ENCODE data around the gene SLC46A1.

Gene SLC46A1

DNA sequence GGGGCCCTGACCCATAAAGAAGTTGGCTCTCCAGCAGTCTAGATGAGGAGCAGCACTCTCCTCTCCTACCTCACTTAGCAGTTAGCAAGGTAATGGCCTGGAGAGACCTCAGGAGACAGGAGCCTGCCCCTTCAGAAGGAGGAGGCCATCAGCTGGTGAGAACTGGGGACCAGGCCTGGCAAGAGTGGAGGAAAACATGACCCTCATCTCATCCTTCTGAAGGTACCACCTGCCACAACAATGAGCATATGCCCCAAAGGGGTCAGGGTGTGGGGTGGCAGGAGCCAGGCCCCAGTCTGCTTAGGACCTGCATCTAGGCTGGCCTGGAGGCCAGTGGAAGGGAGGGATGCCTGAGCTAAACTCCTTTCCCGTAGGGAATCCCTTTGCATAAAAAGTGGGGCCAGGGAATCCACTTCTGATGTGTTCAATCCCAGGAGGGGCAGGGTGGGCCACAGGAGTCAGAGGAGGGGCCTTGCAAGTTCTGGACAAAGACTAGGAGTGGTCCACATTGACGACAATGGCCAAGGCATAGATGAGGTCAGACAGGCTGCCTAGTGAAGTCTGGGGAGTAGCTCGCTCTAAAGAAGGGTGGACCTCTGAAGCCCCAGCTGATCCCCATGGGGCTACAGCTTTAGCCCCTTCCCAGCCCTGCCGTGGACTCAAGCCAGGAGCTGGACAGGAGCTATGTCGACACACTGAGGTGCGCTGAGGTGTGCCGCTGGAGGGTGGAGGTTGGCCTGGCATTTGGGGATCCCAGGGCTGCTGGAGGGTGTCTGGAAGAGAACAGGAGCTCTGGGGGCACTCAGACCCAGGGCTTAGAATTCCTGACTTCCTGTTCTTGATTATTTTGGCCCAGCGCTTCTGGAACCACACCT lies 42.0 kb downstream of the SLC46A1 start:
- peaks cover 6% of the 10 kb centered on the region for H3K36me3 ChIP-seq (ENCODE audit: control insufficient read depth, insufficient read depth, low read length)
- no peaks in the 10 kb centered on the region for H3K4me1 ChIP-seq (ENCODE audit: control insufficient read depth, insufficient read depth, low read length)
- no peak overlapping the region for H3K4me3 ChIP-seq (ENCODE audit: low read length)
- no peaks in the 10 kb centered on the region for H3K27me3 ChIP-seq (ENCODE audit: control insufficient read depth, insufficient read depth, low read length)
- no peaks in the 10 kb centered on the region for H3K9me3 ChIP-seq (ENCODE audit: control insufficient read depth, low read length)
- no peak overlapping the region for H3K9ac ChIP-seq (ENCODE audit: low read length)

DNA sequence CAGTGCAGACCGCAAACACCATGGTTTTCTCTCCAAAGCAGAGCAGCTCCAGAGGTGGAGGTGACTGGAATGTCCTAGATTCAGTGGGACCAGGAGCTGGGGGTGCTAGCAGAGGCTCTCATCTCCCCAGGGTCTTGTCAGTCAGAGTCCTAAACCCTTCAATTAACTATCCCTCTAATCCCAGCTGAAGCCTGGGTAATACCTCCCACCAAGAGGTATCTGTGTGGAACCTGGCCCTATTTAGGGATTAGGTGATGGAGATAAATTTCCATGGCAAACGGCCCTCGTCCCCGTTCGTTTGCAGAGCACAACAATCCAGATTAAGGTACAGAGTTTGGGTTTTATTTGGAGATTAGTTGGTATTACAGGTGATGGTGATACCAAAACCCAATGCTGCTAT lies 42.8 kb downstream of the SLC46A1 start:
- H3K4me1 ChIP-seq (ENCODE audit: control insufficient read depth, insufficient read depth, low read length) = peaks cover 4% of the 10 kb centered on the region
- no peaks in the 10 kb centered on the region for H3K9me3 ChIP-seq (ENCODE audit: control insufficient read depth, low read length)
- no peak overlapping the region for H3K9ac ChIP-seq (ENCODE audit: low read length)
- H3K36me3 ChIP-seq (ENCODE audit: control insufficient read depth, insufficient read depth, low read length) = peaks cover 6% of the 10 kb centered on the region
- no peaks in the 10 kb centered on the region for H3K27me3 ChIP-seq (ENCODE audit: control insufficient read depth, insufficient read depth, low read length)
- H3K4me3 ChIP-seq (ENCODE audit: low read length) = no peak overlapping the region

DNA sequence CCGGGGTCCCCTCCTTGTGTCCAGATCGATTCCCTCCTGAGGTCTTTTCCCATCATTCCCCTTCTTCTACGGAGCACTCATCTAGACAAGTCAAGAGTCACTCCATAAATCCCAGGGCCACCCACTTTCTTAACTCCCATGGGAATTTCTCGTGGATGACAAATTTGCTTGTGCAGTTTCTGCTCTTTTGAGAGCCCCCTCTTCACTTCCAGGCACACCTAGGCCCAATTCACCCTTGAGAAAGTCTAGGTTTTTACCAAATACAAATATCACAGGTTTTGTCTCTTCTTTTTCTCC lies 48.2 kb downstream of the SLC46A1 start:
- Histone ChIP-seq H3K9ac (ENCODE audit: low read length) (peak overlapping the region; percentile 96), H3K9me3 (ENCODE audit: control insufficient read depth, low read length) (no peaks in the 10 kb centered on the region), H3K36me3 (ENCODE audit: control insufficient read depth, insufficient read depth, low read length) (peaks cover 17% of the 10 kb centered on the region)

DNA sequence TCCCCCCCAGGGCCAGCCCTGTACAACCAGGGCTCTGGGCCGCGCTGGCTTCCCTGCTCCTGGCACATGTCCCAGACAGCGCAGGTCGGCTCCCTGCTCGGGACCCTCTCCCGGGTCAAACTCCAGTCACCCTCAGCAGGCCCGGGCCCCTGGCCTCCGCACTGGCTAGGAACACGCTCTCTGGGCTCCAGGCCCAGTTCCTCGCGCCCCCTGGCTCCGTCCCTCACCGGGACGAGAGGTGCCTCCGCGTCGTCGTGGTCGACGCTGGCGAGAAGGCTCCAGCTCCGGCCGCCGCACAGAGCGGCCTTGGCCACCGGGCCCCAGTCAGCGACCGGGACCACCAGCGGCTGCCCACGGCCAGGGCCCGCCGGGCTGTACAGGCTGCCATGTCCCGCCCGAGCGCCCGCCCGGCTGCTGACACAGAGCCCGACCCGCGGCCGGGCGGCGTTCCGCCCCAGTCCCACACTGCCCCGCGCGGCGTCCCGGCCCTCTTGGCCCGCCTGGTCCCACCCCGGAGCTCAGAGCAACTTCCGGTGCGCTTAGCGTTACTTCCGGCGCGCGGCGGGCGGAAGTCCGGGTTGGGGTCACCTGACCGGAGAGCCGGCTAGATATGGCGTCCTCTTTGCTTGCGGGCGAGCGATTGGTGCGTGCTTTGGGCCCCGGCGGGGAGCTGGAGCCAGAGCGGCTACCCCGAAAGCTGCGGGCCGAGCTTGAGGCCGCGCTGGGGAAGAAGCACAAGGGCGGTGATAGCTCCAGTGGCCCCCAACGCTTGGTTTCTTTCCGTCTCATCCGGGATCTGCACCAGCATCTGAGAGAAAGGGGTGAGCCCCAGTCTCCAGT lies 48.7 kb downstream of the SLC46A1 start, which contains the start of gene POLDIP2:
TSS of gene POLDIP2 (minus strand) at position 467 of the 840 bp plus-strand sequence. CDS start at position 388, 79 bp downstream.
- H3K36me3 ChIP-seq (ENCODE audit: control insufficient read depth, insufficient read depth, low read length) = peaks cover 19% of the 10 kb centered on the region
- H3K4me1 ChIP-seq (ENCODE audit: control insufficient read depth, insufficient read depth, low read length) = peaks cover 13% of the 10 kb centered on the region
- no peaks in the 10 kb centered on the region for H3K27me3 ChIP-seq (ENCODE audit: control insufficient read depth, insufficient read depth, low read length)
- peak within 1 kb of the TSS; percentile 96 for H3K9ac ChIP-seq (ENCODE audit: low read length)
- H3K4me3 ChIP-seq (ENCODE audit: low read length) = peak within 1 kb of the TSS; percentile 80
- H3K9me3 ChIP-seq (ENCODE audit: control insufficient read depth, low read length) = no peaks in the 10 kb centered on the region

More for the DNA sequence above, 48.2 kb downstream of the SLC46A1 start:
- H3K4me3 ChIP-seq (ENCODE audit: low read length) = peak overlapping the region; percentile 80
- H3K27me3 ChIP-seq (ENCODE audit: control insufficient read depth, insufficient read depth, low read length) = no peaks in the 10 kb centered on the region
- H3K4me1 ChIP-seq (ENCODE audit: control insufficient read depth, insufficient read depth, low read length) = peaks cover 13% of the 10 kb centered on the region

DNA sequence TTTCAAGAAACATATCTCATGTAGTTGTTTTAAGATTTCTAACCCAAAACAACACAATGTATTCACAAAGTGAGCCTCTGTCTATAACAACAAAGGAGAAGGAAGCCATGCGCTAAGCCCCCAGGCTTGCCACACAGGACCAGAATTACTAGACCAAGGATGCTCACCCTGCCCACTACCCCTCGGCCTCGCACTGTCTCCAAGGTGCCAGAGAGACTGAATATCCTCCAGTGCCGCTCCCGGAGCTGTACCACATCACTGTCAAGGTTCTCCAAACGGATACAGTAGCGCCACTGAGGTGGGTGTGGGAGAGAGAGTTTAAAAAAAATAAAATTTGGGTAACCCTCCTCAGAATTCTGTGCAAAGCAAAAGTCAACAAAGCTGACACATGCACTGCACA lies 55.7 kb downstream of the SLC46A1 start:
- no peaks in the 10 kb centered on the region for H3K27me3 ChIP-seq (ENCODE audit: control insufficient read depth, insufficient read depth, low read length)
- no peak overlapping the region for H3K9ac ChIP-seq (ENCODE audit: low read length)
- no peak overlapping the region for H3K4me3 ChIP-seq (ENCODE audit: low read length)
- H3K9me3 ChIP-seq (ENCODE audit: control insufficient read depth, low read length) = no peaks in the 10 kb centered on the region
- peaks cover 35% of the 10 kb centered on the region for H3K36me3 ChIP-seq (ENCODE audit: control insufficient read depth, insufficient read depth, low read length)
- no peaks in the 10 kb centered on the region for H3K4me1 ChIP-seq (ENCODE audit: control insufficient read depth, insufficient read depth, low read length)

DNA sequence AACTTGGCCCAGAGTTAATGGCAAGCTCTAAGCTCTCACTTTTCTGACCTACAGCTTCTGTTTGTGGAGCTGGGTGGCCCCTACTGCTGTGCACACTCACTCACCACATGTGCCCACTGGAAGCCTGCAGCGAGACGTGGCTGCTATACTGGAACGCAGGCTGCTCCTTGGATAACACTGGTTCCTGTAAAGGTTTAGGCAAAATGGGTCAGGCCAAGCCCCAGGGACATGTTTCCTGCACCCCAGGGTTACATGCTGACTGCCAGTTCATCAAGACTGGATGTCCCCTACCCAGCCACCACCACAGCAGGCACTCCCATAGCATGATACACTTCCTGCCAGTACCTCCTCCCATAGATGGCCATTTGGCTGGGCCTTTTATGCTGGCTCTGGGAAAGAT lies 57.0 kb downstream of the SLC46A1 start:
- H3K9me3 ChIP-seq (ENCODE audit: control insufficient read depth, low read length) = no peaks in the 10 kb centered on the region
- H3K27me3 ChIP-seq (ENCODE audit: control insufficient read depth, insufficient read depth, low read length) = no peaks in the 10 kb centered on the region
- no peak overlapping the region for H3K9ac ChIP-seq (ENCODE audit: low read length)
- no peaks in the 10 kb centered on the region for H3K4me1 ChIP-seq (ENCODE audit: control insufficient read depth, insufficient read depth, low read length)
- peaks cover 33% of the 10 kb centered on the region for H3K36me3 ChIP-seq (ENCODE audit: control insufficient read depth, insufficient read depth, low read length)
- H3K4me3 ChIP-seq (ENCODE audit: low read length) = no peak overlapping the region

DNA sequence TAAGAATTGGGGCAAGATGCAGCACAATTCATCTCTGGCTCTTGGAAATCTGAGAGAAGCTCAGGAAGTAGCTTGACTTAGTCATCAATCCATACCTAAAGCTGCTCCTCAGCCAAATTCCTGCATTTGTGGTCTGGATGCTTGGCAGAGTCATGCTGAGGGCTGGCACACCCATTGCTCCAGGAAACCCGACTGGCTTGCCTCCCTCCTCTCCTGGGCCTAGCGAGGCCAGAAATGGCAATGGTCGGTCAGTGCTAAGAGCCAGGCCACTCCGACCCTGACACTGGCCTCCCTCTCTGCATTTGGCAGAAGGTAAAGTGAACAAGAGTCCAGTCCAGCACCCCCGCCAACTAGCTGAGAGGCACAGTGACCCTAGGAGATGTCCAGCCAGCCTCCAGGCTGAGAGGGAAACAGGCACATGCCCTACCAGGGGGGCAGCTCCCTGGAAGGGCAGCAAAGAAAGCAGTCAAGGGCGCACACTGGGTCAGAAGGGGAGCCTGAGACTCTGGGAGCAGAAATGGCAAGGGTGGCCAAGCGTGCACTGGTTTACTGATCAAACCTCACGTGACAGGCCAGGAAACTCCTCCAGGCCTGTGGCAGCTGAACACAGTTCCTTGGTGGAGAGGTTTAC lies 58.6 kb downstream of the SLC46A1 start:
- Histone ChIP-seq H3K27me3 (ENCODE audit: control insufficient read depth, insufficient read depth, low read length) (no peaks in the 10 kb centered on the region), H3K4me3 (ENCODE audit: low read length) (no peak overlapping the region), H3K4me1 (ENCODE audit: control insufficient read depth, insufficient read depth, low read length) (no peaks in the 10 kb centered on the region), H3K9ac (ENCODE audit: low read length) (no peak overlapping the region), H3K9me3 (ENCODE audit: control insufficient read depth, low read length) (no peaks in the 10 kb centered on the region), H3K36me3 (ENCODE audit: control insufficient read depth, insufficient read depth, low read length) (peaks cover 24% of the 10 kb centered on the region)

DNA sequence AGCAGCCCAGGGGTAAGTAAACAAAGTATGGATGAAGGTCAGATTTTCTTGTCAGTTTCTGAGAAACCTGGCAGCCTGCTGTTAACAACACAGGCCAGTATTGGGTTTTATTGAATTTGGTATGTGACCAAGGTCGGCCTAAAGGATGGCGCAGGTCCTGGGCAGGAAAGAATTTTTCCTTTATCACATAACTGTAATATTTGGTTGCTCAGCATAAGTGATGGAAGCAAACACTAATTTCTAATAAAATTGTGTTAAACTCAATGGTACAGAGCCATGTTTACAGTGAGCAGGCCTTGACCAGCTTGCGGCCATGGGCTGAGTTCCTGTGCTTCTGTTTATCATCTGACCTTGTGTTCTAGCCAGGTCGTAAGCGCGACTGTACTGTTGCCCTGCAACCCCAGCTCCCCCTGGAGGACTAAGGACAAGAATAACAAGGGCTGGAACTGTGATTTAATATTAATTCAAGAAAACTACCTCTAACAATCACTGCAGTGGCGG lies 59.2 kb downstream of the SLC46A1 start:
- no peaks in the 10 kb centered on the region for H3K27me3 ChIP-seq (ENCODE audit: control insufficient read depth, insufficient read depth, low read length)
- H3K4me1 ChIP-seq (ENCODE audit: control insufficient read depth, insufficient read depth, low read length) = no peaks in the 10 kb centered on the region
- peaks cover 26% of the 10 kb centered on the region for H3K36me3 ChIP-seq (ENCODE audit: control insufficient read depth, insufficient read depth, low read length)
- no peak overlapping the region for H3K4me3 ChIP-seq (ENCODE audit: low read length)
- H3K9me3 ChIP-seq (ENCODE audit: control insufficient read depth, low read length) = no peaks in the 10 kb centered on the region
- no peak overlapping the region for H3K9ac ChIP-seq (ENCODE audit: low read length)

DNA sequence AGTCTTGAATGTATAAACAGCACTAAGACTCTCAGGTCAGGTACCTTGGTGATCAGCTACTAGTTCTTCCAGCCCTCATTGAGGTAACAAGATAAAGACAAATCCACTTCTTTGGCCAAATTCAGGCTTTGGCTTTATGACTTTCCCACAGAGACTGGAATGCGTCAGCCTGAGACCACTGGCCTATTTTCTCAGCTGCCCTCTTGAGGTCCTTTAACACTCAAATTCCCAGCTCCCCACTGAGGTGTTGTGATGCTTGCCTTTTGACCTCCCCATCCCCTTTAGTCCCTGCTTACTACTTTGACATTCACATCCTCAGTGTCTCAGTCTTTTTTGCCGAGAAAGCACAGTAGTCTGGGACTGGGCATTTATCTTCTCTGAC lies 59.8 kb downstream of the SLC46A1 start:
- Histone ChIP-seq H3K27me3 (ENCODE audit: control insufficient read depth, insufficient read depth, low read length) (no peaks in the 10 kb centered on the region), H3K4me1 (ENCODE audit: control insufficient read depth, insufficient read depth, low read length) (no peaks in the 10 kb centered on the region), H3K9ac (ENCODE audit: low read length) (no peak overlapping the region), H3K4me3 (ENCODE audit: low read length) (no peak overlapping the region), H3K36me3 (ENCODE audit: control insufficient read depth, insufficient read depth, low read length) (peaks cover 28% of the 10 kb centered on the region), H3K9me3 (ENCODE audit: control insufficient read depth, low read length) (no peaks in the 10 kb centered on the region)

DNA sequence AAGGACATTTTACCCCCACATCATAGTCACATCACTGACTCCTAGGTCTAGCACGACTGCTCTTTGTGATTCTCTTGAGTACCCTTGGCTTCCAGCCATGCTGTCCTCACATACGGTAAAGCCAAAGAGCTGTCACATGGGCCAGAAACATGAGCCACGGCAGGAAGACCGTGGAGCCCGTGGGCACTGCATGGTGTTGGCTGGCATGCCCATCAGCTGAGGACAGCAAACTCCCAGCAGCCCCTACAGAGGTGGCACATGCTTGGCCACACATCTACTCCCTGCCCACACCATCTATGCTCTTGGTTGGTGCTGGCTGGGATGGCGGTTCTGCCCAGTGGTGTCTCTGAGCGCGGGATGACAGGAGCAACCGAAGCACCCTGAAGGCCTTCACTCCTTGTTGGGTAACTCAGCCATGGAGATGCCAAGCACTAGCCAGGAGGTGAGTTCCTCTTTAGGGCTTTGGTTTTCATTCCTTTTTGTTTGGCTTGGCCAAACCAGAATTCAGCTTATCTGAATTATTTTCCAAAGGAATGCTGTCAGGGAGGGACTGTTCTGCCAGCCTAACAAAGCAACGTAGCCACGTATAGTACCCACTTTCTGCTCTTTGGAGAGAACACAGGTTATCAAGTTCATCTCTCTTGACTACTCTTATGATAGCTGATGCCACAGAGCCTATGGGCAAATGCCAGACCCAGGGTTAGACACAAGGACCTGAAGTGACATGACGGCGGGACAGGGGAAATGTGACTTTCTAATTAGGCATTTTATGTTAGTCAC lies 60.4 kb downstream of the SLC46A1 start:
- no peak overlapping the region for H3K9ac ChIP-seq (ENCODE audit: low read length)
- H3K4me3 ChIP-seq (ENCODE audit: low read length) = no peak overlapping the region
- H3K9me3 ChIP-seq (ENCODE audit: control insufficient read depth, low read length) = no peaks in the 10 kb centered on the region
- H3K36me3 ChIP-seq (ENCODE audit: control insufficient read depth, insufficient read depth, low read length) = peaks cover 26% of the 10 kb centered on the region
- no peaks in the 10 kb centered on the region for H3K4me1 ChIP-seq (ENCODE audit: control insufficient read depth, insufficient read depth, low read length)
- H3K27me3 ChIP-seq (ENCODE audit: control insufficient read depth, insufficient read depth, low read length) = no peaks in the 10 kb centered on the region
